H9 (cell line): Measurements from ENCODE around the gene AGA. TPM values are rescaled to one million over a fixed set of nuclear protein-coding genes. Genes with fewer than 3 reads are reported as not detected.

ENCODE experiments used
- DNase-seq: peaks from one replicate; pipeline ENCODE4 v3.0.0-alpha.2; 2017
- H2AFZ ChIP-seq: one replicate; pipeline ENCODE4 v1.6.1; 2013; ENCODE audit warnings: mild to moderate bottlenecking, low read length, control low read depth, moderate library complexity
- H2AK5ac ChIP-seq: 2 replicates; pipeline ENCODE4 v1.6.1; 2013; ENCODE audit warnings: low read length, control low read depth, mixed read lengths; ENCODE audit not compliant: insufficient read length
- H2BK120ac ChIP-seq: one replicate; pipeline ENCODE4 v1.6.1; 2013; ENCODE audit warnings: low read depth, mild to moderate bottlenecking, low read length, control low read depth, inconsistent platforms; ENCODE audit not compliant: poor library complexity, severe bottlenecking
- H2BK12ac ChIP-seq: 2 replicates; pipeline ENCODE4 v1.6.1; 2013; ENCODE audit warnings: low read length, control low read depth, mixed read lengths, low read depth; ENCODE audit not compliant: insufficient read length
- H2BK15ac ChIP-seq: 2 replicates; pipeline ENCODE4 v1.6.1; 2013; ENCODE audit warnings: low read depth, low read length, control low read depth
- H2BK20ac ChIP-seq: one replicate; pipeline ENCODE4 v1.6.1; 2013; ENCODE audit warnings: low read depth, mild to moderate bottlenecking, low read length, control low read depth, inconsistent platforms; ENCODE audit not compliant: poor library complexity, severe bottlenecking
- H2BK5ac ChIP-seq: 2 replicates; pipeline ENCODE4 v1.6.1; 2013; ENCODE audit warnings: low read length, control low read depth, mixed read lengths; ENCODE audit not compliant: insufficient read length
- H3K14ac ChIP-seq: 2 replicates; pipeline ENCODE4 v1.6.1; 2013; ENCODE audit warnings: low read length, control low read depth; ENCODE audit not compliant: insufficient read depth
- H3K18ac ChIP-seq: 2 replicates; pipeline ENCODE4 v1.6.1; 2013; ENCODE audit warnings: low read depth, mild to moderate bottlenecking, mixed read lengths, low read length, control low read depth; ENCODE audit not compliant: insufficient read length
- H3K23ac ChIP-seq: 2 replicates; pipeline ENCODE4 v1.6.1; 2013; ENCODE audit warnings: low read length, control low read depth, mixed read lengths, low read depth; ENCODE audit not compliant: insufficient read length
- H3K23me2 ChIP-seq: 2 replicates; pipeline ENCODE4 v1.6.1; 2013; ENCODE audit warnings: low read depth, mild to moderate bottlenecking, mixed read lengths, low read length, control low read depth; ENCODE audit not compliant: insufficient read length, poor library complexity, severe bottlenecking
- H3K27ac ChIP-seq: 2 replicates; pipeline ENCODE4 v1.5.1; 2013; ENCODE audit warnings: low read length, control low read depth, mixed read lengths, low read depth; ENCODE audit not compliant: insufficient read length
- H3K27me3 ChIP-seq: 2 replicates; pipeline ENCODE4 v1.6.1; 2013; ENCODE audit warnings: low read length, control low read depth, inconsistent platforms; ENCODE audit not compliant: insufficient read depth
- H3K4ac ChIP-seq: 2 replicates; pipeline ENCODE4 v1.6.1; 2013; ENCODE audit warnings: low read depth, mild to moderate bottlenecking, control low read depth, inconsistent platforms, low read length, moderate library complexity
- H3K4me1 ChIP-seq: 2 replicates; pipeline ENCODE4 v1.6.1; 2013; ENCODE audit warnings: low read length, control low read depth, inconsistent platforms; ENCODE audit not compliant: insufficient read depth
- H3K4me2 ChIP-seq: 2 replicates; pipeline ENCODE4 v1.6.1; 2013; ENCODE audit warnings: low read length, control low read depth, mixed read lengths; ENCODE audit not compliant: insufficient read length, insufficient read depth
- H3K56ac ChIP-seq: 2 replicates; pipeline ENCODE4 v1.6.1; 2013; ENCODE audit warnings: low read depth, mild to moderate bottlenecking, mixed read lengths, low read length, control low read depth; ENCODE audit not compliant: insufficient read length
- H3K79me1 ChIP-seq: 2 replicates; pipeline ENCODE4 v1.6.1; 2013; ENCODE audit warnings: low read depth, mild to moderate bottlenecking, moderate library complexity, low read length, control low read depth, inconsistent platforms; ENCODE audit not compliant: insufficient read depth, poor library complexity, severe bottlenecking
- H3K79me2 ChIP-seq: 2 replicates; pipeline ENCODE4 v1.6.1; 2013; ENCODE audit warnings: low read length, control low read depth, inconsistent platforms; ENCODE audit not compliant: insufficient read depth
- H3K9ac ChIP-seq: 2 replicates; pipeline ENCODE4 v1.6.1; 2013; ENCODE audit warnings: low read length, control low read depth, mixed read lengths; ENCODE audit not compliant: insufficient read length; ENCODE audit errors: extremely low read depth
- H3K9me3 ChIP-seq: one replicate; pipeline ENCODE4 v1.6.1; 2013; ENCODE audit warnings: low read depth, low read length, inconsistent platforms; ENCODE audit not compliant: control insufficient read depth
- H3T11ph ChIP-seq: one replicate; pipeline ENCODE4 v1.6.1; 2013; ENCODE audit warnings: mild to moderate bottlenecking, low read length, control low read depth, inconsistent platforms
- H4K20me1 ChIP-seq: one replicate; pipeline ENCODE4 v1.6.1; 2013; ENCODE audit not compliant: control insufficient read depth, insufficient read length, insufficient read depth
- H4K5ac ChIP-seq: 2 replicates; pipeline ENCODE4 v1.6.1; 2013; ENCODE audit warnings: low read depth, mild to moderate bottlenecking, mixed read lengths, low read length, control low read depth; ENCODE audit not compliant: insufficient read length
- H4K8ac ChIP-seq: replicated peaks from 2 replicates; pipeline ENCODE4 v1.6.1; 2013; ENCODE audit warnings: low read length, control low read depth, mixed read lengths, low read depth; ENCODE audit not compliant: insufficient read length
- H4K91ac ChIP-seq: 2 replicates; pipeline ENCODE4 v1.6.1; 2013; ENCODE audit warnings: low read depth, mild to moderate bottlenecking, moderate library complexity, mixed read lengths, low read length, control low read depth; ENCODE audit not compliant: insufficient read length
- H3K27ac Mint-ChIP-seq, 3 experiments: 2 replicates in 2 of 3; 3 replicates in 1 of 3; pipeline ENCODE4 v1.8.0; 2020 to 2021; ENCODE audit warnings: mixed read lengths in 3 of 3, mild to moderate bottlenecking in 1 of 3, moderate library complexity in 1 of 3
- H3K27me3 Mint-ChIP-seq: 2 replicates; pipeline ENCODE4 v1.8.0; 2021; ENCODE audit warnings: low read depth, mild to moderate bottlenecking, moderate library complexity, mixed read lengths
- H3K36me3 Mint-ChIP-seq, 3 experiments: 2 replicates in 2 of 3; 3 replicates in 1 of 3; pipeline ENCODE4 v1.8.0; 2020 to 2021; ENCODE audit warnings: low read depth in 3 of 3, mixed read lengths in 3 of 3; ENCODE audit not compliant: insufficient read depth in 1 of 3
- H3K4me1 Mint-ChIP-seq, 2 experiments: 2 replicates each; pipeline ENCODE4 v1.8.0; 2020; ENCODE audit warnings: mixed read lengths in 2 of 2
- H3K4me3 Mint-ChIP-seq, 2 experiments: 2 replicates in 1 of 2; 3 replicates in 1 of 2; pipeline ENCODE4 v1.8.0; 2020 to 2021; ENCODE audit warnings: mild to moderate bottlenecking in 2 of 2, mixed read lengths in 2 of 2, moderate library complexity in 1 of 2
- H3K9me3 Mint-ChIP-seq, 2 experiments: 2 replicates in 1 of 2; 3 replicates in 1 of 2; pipeline ENCODE4 v1.8.0; 2020; ENCODE audit warnings: mild to moderate bottlenecking in 2 of 2, mixed read lengths in 2 of 2, moderate library complexity in 1 of 2
- WGBS: extraction: QIAGEN DNeasy Blood & Tissue Kit; methylation state at CpG from one replicate; pipeline ENCODE4 v1.1.7; 2013; ENCODE audit warnings: missing lambda C conversion rate, low lambda C conversion rate, mixed read lengths; ENCODE audit not compliant: insufficient read length; ENCODE audit errors: extremely low coverage; 5-methylcytosine and 5-hydroxymethylcytosine counted together
- total RNA-seq: library from RNA; stranded (reverse); gene quantifications from 2 replicates; pipeline ENCODE4 v1.2.1, GENCODE V29; 2021
- TF ChIP-seq, protein P1 (sequence below): fragments of 200-600 bp; sonication (generic); conservative IDR thresholded peaks from 3 replicates; pipeline ENCODE4 v1.8.0; 2021; ENCODE audit warnings: antibody characterized with exemption, mild to moderate bottlenecking

The AGA gene
- total RNA-seq, 1 experiment from 2014 or later, result 10.0 TPM

DNA sequence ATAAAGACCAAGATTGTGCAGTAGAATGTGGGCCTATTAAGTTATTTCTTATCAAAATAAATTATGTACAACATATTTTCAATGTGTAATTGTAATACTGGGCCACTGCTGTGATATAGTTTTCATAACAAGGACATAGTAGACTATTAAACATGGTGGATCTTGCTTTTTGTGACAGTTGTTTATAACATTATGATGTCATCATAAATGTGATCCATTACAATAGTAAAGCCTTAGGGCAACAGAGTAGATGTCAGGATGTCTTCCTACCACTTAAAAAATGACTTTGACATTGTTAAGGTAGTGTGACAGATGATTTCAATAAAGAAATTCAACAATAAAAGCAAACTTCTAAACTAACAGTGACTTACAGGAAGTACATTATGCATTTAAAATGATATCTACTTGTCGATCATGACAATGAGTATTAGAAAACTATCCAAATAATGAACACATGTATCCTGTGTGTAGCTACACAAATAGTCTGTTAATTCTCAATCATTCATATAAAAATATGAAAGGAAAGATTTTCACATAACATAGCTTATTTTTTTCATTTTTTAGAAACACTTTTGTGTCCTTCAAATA is 5.3 kb upstream of the AGA start:
- no peak overlapping the region for H3K4me2 ChIP-seq
- no CpG with 5 or more reads among the region's 1 CpG for WGBS
- no peaks in the 10 kb centered on the region for H3K9me3 ChIP-seq

More for the DNA sequence above, 5.3 kb upstream of the AGA start:
- no peaks in the 10 kb centered on the region for H4K20me1 ChIP-seq
- no peak overlapping the region for H3K4me3 Mint-ChIP-seq
- no peak overlapping the region for H3K27ac Mint-ChIP-seq
- no peak overlapping the region for H3K9ac ChIP-seq
- no peak overlapping the region for H4K5ac ChIP-seq
- H2AK5ac ChIP-seq, result no peak overlapping the region
- H2BK12ac ChIP-seq, result no peak overlapping the region
- H3K4me1 Mint-ChIP-seq, result peaks cover 22 to 31% of the 10 kb centered on the region in 2 experiments
- no peak overlapping the region for H2BK120ac ChIP-seq
- no peaks in the 10 kb centered on the region for H3K79me1 ChIP-seq
- no peaks in the 10 kb centered on the region; the same call in 1 of the 2 replicates for H3K4me1 ChIP-seq
- H3K36me3 Mint-ChIP-seq, result no peaks in the 10 kb centered on the region
- H3K18ac ChIP-seq, result no peak overlapping the region
- no peaks in the 10 kb centered on the region for H3K23me2 ChIP-seq
- no peaks in the 10 kb centered on the region for H3K79me2 ChIP-seq
- H3K27me3 Mint-ChIP-seq, result no peaks in the 10 kb centered on the region; the same call in 1 of the 2 replicates
- H4K91ac ChIP-seq, result no peak overlapping the region
- H3K23ac ChIP-seq, result no peak overlapping the region
- H3K14ac ChIP-seq, result no peak overlapping the region
- no peak overlapping the region for H4K8ac ChIP-seq
- TF ChIP-seq, protein P1, sequence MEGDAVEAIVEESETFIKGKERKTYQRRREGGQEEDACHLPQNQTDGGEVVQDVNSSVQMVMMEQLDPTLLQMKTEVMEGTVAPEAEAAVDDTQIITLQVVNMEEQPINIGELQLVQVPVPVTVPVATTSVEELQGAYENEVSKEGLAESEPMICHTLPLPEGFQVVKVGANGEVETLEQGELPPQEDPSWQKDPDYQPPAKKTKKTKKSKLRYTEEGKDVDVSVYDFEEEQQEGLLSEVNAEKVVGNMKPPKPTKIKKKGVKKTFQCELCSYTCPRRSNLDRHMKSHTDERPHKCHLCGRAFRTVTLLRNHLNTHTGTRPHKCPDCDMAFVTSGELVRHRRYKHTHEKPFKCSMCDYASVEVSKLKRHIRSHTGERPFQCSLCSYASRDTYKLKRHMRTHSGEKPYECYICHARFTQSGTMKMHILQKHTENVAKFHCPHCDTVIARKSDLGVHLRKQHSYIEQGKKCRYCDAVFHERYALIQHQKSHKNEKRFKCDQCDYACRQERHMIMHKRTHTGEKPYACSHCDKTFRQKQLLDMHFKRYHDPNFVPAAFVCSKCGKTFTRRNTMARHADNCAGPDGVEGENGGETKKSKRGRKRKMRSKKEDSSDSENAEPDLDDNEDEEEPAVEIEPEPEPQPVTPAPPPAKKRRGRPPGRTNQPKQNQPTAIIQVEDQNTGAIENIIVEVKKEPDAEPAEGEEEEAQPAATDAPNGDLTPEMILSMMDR, result no peak
- no peak overlapping the region for H2BK20ac ChIP-seq
- H2AFZ ChIP-seq, result no peak overlapping the region
- no peaks in the 10 kb centered on the region; a peak in 1 of 5 replicates for H3K9me3 Mint-ChIP-seq
- no peak for DNase-seq
- H3T11ph ChIP-seq, result no peak overlapping the region
- no peak overlapping the region for H2BK5ac ChIP-seq
- H3K4ac ChIP-seq, result no peak overlapping the region
- no peak overlapping the region for H3K27ac ChIP-seq
- no peaks in the 10 kb centered on the region for H3K27me3 ChIP-seq
- H3K56ac ChIP-seq, result no peak overlapping the region
- no peak overlapping the region for H2BK15ac ChIP-seq
